GM23338 (cell line): ENCODE data around the gene CD109. TPM values are rescaled to one million over a fixed set of nuclear protein-coding genes. Genes with fewer than 3 reads are reported as not detected.

Experiments
- ATAC-seq: fragments of 200-7000 bp; cut with Tn5 transposase; 3 replicates; pipeline ENCODE4 v1.9.1; 2020
- DNase-seq: peaks from one replicate; pipeline ENCODE4 v3.0.0-alpha.2; 2015; ENCODE audit warnings: low spot score
- H2AFZ ChIP-seq: fragments of 200-600 bp; sonication (generic); 2 replicates; pipeline ENCODE4 v1.8.0; 2016; ENCODE audit warnings: antibody characterized with exemption, mild to moderate bottlenecking, moderate library complexity
- H3F3A ChIP-seq: fragments of 200-600 bp; sonication (generic); replicated peaks from 2 replicates; pipeline ENCODE4 v1.8.0; 2017; ENCODE audit warnings: antibody characterized with exemption, mixed run types, low read depth
- H3K27ac ChIP-seq: fragments of 200-600 bp; sonication (generic); 2 replicates; pipeline ENCODE4 v1.6.1; 2016; ENCODE audit warnings: low read depth
- H3K27me3 ChIP-seq: fragments of 200-600 bp; sonication (generic); 2 replicates; pipeline ENCODE4 v1.8.0; 2016; ENCODE audit warnings: mild to moderate bottlenecking, mixed run types, moderate library complexity; ENCODE audit not compliant: insufficient read depth
- H3K36me3 ChIP-seq: fragments of 200-600 bp; sonication (generic); 2 replicates; pipeline ENCODE4 v1.8.0; 2016; ENCODE audit warnings: mild to moderate bottlenecking; ENCODE audit not compliant: insufficient read depth
- H3K4me1 ChIP-seq: fragments of 200-600 bp; sonication (generic); 2 replicates; pipeline ENCODE4 v1.8.0; 2016; ENCODE audit warnings: mild to moderate bottlenecking, moderate library complexity; ENCODE audit not compliant: insufficient read depth
- H3K4me2 ChIP-seq: fragments of 200-600 bp; sonication (generic); 2 replicates; pipeline ENCODE4 v1.7.1; 2017; ENCODE audit warnings: mixed run types
- H3K4me3 ChIP-seq: fragments of 200-600 bp; sonication (generic); 2 replicates; pipeline ENCODE4 v1.6.1; 2016; ENCODE audit warnings: mixed run types
- H3K79me2 ChIP-seq: fragments of 200-600 bp; sonication (generic); replicated peaks from 2 replicates; pipeline ENCODE4 v1.8.0; 2017; ENCODE audit warnings: mild to moderate bottlenecking; ENCODE audit not compliant: insufficient read depth
- H3K9me2 ChIP-seq: fragments of 200-600 bp; sonication (generic); 2 replicates; pipeline ENCODE4 v1.8.0; 2017; ENCODE audit not compliant: insufficient read depth
- H4K20me1 ChIP-seq: fragments of 200-600 bp; sonication (generic); replicated peaks from 2 replicates; pipeline ENCODE4 v1.8.0; 2017; ENCODE audit warnings: mild to moderate bottlenecking; ENCODE audit not compliant: insufficient read depth
- H3K27ac Mint-ChIP-seq: 2 replicates; pipeline ENCODE4 v1.8.0; 2020; ENCODE audit warnings: inconsistent platforms, mild to moderate bottlenecking, moderate library complexity, mixed read lengths
- H3K27me3 Mint-ChIP-seq: 3 replicates; pipeline ENCODE4 v1.8.0; 2022; ENCODE audit warnings: low read depth, mild to moderate bottlenecking, moderate library complexity, mixed read lengths, inconsistent platforms; ENCODE audit not compliant: insufficient read depth, poor library complexity
- H3K36me3 Mint-ChIP-seq: 3 replicates; pipeline ENCODE4 v1.8.0; 2021; ENCODE audit warnings: low read depth, mild to moderate bottlenecking, inconsistent platforms, moderate library complexity, mixed read lengths
- H3K4me1 Mint-ChIP-seq: 3 replicates; pipeline ENCODE4 v1.8.0; 2020; ENCODE audit warnings: mild to moderate bottlenecking, inconsistent platforms, mixed read lengths
- H3K4me3 Mint-ChIP-seq: 3 replicates; pipeline ENCODE4 v1.8.0; 2021; ENCODE audit warnings: moderate library complexity, mild to moderate bottlenecking, inconsistent platforms, mixed read lengths
- H3K9me3 Mint-ChIP-seq: 3 replicates; pipeline ENCODE4 v1.8.0; 2020; ENCODE audit warnings: moderate library complexity, mild to moderate bottlenecking, inconsistent platforms, mixed read lengths
- CREB1 ChIP-seq: fragments of 250-450 bp; sonication (Bioruptor Pico); IDR thresholded peaks from 2 replicates; pipeline ENCODE4 v1.5.0; 2020; ENCODE audit warnings: low read depth, mild to moderate bottlenecking, moderate library complexity
- CTCF ChIP-seq, 2 experiments: fragments of 200-600 bp in 1 of 2; sonication (generic) in 1 of 2; conservative IDR thresholded peaks; 2 replicates each; pipeline versions ENCODE4 v1.5.1 to v1.6.1; 2016 to 2017; ENCODE audit warnings: antibody characterized with exemption in 2 of 2, low read depth in 2 of 2, mild to moderate bottlenecking in 2 of 2, moderate library complexity in 1 of 2
- ETS1 ChIP-seq: IDR thresholded peaks from 2 replicates; pipeline ENCODE4 v1.6.1; 2016; ENCODE audit warnings: antibody characterized with exemption
- EZH2 ChIP-seq: fragments of 200-600 bp; sonication (generic); IDR thresholded peaks from one replicate; pipeline ENCODE4 v1.8.0; 2017; ENCODE audit warnings: antibody characterized with exemption, mild to moderate bottlenecking, low read depth; ENCODE audit not compliant: unreplicated experiment
- EZH2phosphoT487 ChIP-seq: fragments of 200-600 bp; sonication (generic); IDR thresholded peaks from one replicate; pipeline ENCODE4 v1.8.1; 2018; ENCODE audit warnings: antibody characterized with exemption; ENCODE audit not compliant: unreplicated experiment
- JUNB ChIP-seq: IDR thresholded peaks from one replicate; pipeline ENCODE4 v1.6.1; 2016; ENCODE audit warnings: antibody characterized with exemption; ENCODE audit not compliant: unreplicated experiment
- NANOG ChIP-seq: IDR thresholded peaks from 2 replicates; pipeline ENCODE4 v1.6.1; 2016; ENCODE audit warnings: antibody characterized with exemption, borderline replicate concordance
- POLR2AphosphoS5 ChIP-seq: IDR thresholded peaks from 2 replicates; pipeline ENCODE4 v1.6.1; 2016; ENCODE audit warnings: antibody characterized with exemption, low read depth
- REST ChIP-seq: IDR thresholded peaks from one replicate; pipeline ENCODE4 v1.6.1; 2018; ENCODE audit warnings: antibody characterized with exemption; ENCODE audit not compliant: unreplicated experiment
- STAT1 ChIP-seq: IDR thresholded peaks from one replicate; pipeline ENCODE4 v1.6.1; 2016; ENCODE audit warnings: antibody characterized with exemption; ENCODE audit not compliant: unreplicated experiment
- ZNF114 ChIP-seq: fragments of 250-450 bp; sonication (Bioruptor Pico); IDR thresholded peaks from 2 replicates; pipeline ENCODE4 v1.5.0; 2020; ENCODE audit warnings: mild to moderate bottlenecking, moderate library complexity
- ZNF331 ChIP-seq: fragments of 250-450 bp; sonication (Bioruptor Pico); IDR thresholded peaks from 2 replicates; pipeline ENCODE4 v1.5.0; 2020; ENCODE audit warnings: low read depth, mild to moderate bottlenecking, moderate library complexity
- ZNF462 ChIP-seq: fragments of 250-450 bp; sonication (Bioruptor Pico); IDR thresholded peaks from 2 replicates; pipeline ENCODE4 v1.5.0; 2020; ENCODE audit warnings: mild to moderate bottlenecking, moderate library complexity
- polyA plus RNA-seq: library from polyadenylated mRNA; unstranded; fragments of >200 nt; fragmentation: Nextera tagmentation; extraction: Ambion mirVana; gene quantifications from 2 replicates; pipeline ENCODE4 v1.2.1, GENCODE V29; 2016
- total RNA-seq: library from RNA; depleted of rRNA; stranded (reverse); fragments of >200 nt; shearing (Covaris generic); gene quantifications from 2 replicates; pipeline ENCODE4 v1.2.3, GENCODE V29; 2014

The CD109 gene
- total and polyA plus RNA-seq, 2 experiments from 2014 or later: 1.1 to 5.3 TPM

GRCh38 chr6:73699676-73700459 lies 3.9 kb downstream of the CD109 start:
- H2AFZ ChIP-seq: no peak overlapping the region
- H3F3A ChIP-seq: no peaks in the 10 kb centered on the region
- no peak overlapping the region for H3K4me2 ChIP-seq
- H3K27ac ChIP-seq: no peak overlapping the region
- no peaks in the 10 kb centered on the region for H3K79me2 ChIP-seq
- H3K9me3 Mint-ChIP-seq: no peaks in the 10 kb centered on the region
- DNase-seq: no peak
- H3K27me3 Mint-ChIP-seq: peaks cover 6% of the 10 kb centered on the region
- H3K4me1 ChIP-seq: peaks cover 16% of the 10 kb centered on the region
- peaks cover 23% of the 10 kb centered on the region for H3K4me1 Mint-ChIP-seq
- ATAC-seq: no peak
- H3K36me3 Mint-ChIP-seq: no peaks in the 10 kb centered on the region
- TF ChIP-seq EZH2 (no peak), CREB1 (CRISPR knock-in tag) (no peak), POLR2AphosphoS5 (no peak), ZNF114 (CRISPR knock-in tag) (no peak), ZNF462 (CRISPR knock-in tag) (no peak), NANOG (no peak), STAT1 (no peak), ETS1 (no peak), JUNB (no peak), ZNF331 (no peak), REST (no peak), CTCF (conservative IDR thresholded peaks at IDR 0.05; ENCODE audit: low read depth in 2 of 2) (no peak), EZH2phosphoT487 (no peak)
- H4K20me1 ChIP-seq: no peaks in the 10 kb centered on the region
- H3K9me2 ChIP-seq: no peaks in the 10 kb centered on the region
- no peaks in the 10 kb centered on the region; the same call in 1 of the 2 replicates for H3K36me3 ChIP-seq
- peaks cover 6% of the 10 kb centered on the region; the same call in 1 of the 2 replicates for H3K27me3 ChIP-seq
- no peak overlapping the region for H3K4me3 Mint-ChIP-seq
- H3K4me3 ChIP-seq: no peak overlapping the region
- no peak overlapping the region for H3K27ac Mint-ChIP-seq
